ENCODE data around the gene TRIM27.

DNA sequence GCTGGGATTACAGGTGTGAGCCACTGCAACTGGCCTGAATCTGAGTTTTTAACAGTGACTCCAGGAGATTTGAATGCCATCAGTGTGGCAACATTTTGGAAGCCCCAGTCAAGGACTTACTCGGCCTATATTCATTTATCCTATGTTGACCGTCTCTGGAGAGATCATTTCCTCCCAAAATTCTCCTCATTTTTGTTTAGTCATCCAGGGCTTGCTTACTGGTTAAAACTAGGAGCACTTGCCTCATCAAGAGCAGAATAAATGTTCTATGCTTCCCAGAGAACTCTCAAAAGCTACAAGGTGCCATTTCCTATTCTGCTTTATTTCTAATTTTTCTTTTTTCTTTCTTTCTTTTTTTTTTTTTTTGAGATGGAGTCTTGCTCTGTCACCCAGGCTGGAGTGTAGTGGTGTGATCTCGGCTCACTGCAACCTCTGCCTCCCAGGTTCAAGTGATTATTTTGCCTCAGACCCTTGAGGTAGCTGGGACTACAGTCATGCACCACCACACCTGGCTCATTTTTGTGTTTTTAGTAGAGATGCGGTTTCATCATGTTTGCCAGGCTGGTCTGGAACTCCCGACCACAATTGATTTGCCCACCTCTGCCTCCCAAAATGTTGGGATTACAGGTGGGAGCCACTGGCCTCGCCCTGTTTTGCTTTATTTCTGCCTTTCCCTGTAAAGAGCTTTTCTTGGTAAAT lies 23.4 kb upstream of the TRIM27 start:
- TF ChIP-seq POLR2A (IDR thresholded peaks at IDR 0.05) (no peak), EP300 (IDR thresholded peaks at IDR 0.05) (no peak)
- TF ChIP-seq, protein P1, sequence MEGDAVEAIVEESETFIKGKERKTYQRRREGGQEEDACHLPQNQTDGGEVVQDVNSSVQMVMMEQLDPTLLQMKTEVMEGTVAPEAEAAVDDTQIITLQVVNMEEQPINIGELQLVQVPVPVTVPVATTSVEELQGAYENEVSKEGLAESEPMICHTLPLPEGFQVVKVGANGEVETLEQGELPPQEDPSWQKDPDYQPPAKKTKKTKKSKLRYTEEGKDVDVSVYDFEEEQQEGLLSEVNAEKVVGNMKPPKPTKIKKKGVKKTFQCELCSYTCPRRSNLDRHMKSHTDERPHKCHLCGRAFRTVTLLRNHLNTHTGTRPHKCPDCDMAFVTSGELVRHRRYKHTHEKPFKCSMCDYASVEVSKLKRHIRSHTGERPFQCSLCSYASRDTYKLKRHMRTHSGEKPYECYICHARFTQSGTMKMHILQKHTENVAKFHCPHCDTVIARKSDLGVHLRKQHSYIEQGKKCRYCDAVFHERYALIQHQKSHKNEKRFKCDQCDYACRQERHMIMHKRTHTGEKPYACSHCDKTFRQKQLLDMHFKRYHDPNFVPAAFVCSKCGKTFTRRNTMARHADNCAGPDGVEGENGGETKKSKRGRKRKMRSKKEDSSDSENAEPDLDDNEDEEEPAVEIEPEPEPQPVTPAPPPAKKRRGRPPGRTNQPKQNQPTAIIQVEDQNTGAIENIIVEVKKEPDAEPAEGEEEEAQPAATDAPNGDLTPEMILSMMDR (IDR thresholded peaks at IDR 0.05) = no peak

All from ovary (tissue), 3 donors.